Natural killer cell (primary cell): ENCODE results near the gene NSF. TPM values are rescaled to one million over a fixed set of nuclear protein-coding genes. Genes with fewer than 3 reads are reported as not detected.

ENCODE experiments used
- ATAC-seq, 3 donors: fragments of 150-1000 bp in 2 of 3; fragments of 200-7000 bp in 1 of 3; cut with Tn5 transposase; 1 replicate in 1 of 3; 2 replicates in 2 of 3; pipeline ENCODE4 v1.10.0; 2021; ENCODE audit warnings: mild to moderate bottlenecking in 2 of 3, moderate library complexity in 2 of 3
- DNase-seq, 2 donors: peaks; one replicate each; pipeline versions ENCODE4 v3.0.0 to v3.0.0-alpha.2; 2013 to 2021; ENCODE audit warnings: mixed read lengths in 1 of 2
- H3K27ac ChIP-seq: one replicate; pipeline ENCODE4 v1.5.1; 2013; ENCODE audit warnings: mild to moderate bottlenecking, low read length
- H3K27me3 ChIP-seq: one replicate; pipeline ENCODE4 v1.6.1; 2013; ENCODE audit warnings: low read length; ENCODE audit not compliant: control insufficient read depth, insufficient read depth
- H3K36me3 ChIP-seq: one replicate; pipeline ENCODE4 v1.6.1; 2013; ENCODE audit warnings: low read length; ENCODE audit not compliant: control insufficient read depth, insufficient read depth
- H3K4me1 ChIP-seq: one replicate; pipeline ENCODE4 v1.6.1; 2013; ENCODE audit warnings: low read length; ENCODE audit not compliant: control insufficient read depth, insufficient read depth
- H3K4me3 ChIP-seq: one replicate; pipeline ENCODE4 v1.5.1; 2013; ENCODE audit warnings: low read length
- H3K9me3 ChIP-seq: one replicate; pipeline ENCODE4 v1.6.1; 2013; ENCODE audit warnings: low read length; ENCODE audit not compliant: control insufficient read depth, insufficient read depth
- H3K27ac Mint-ChIP-seq, 2 donors: one replicate each; pipeline ENCODE4 v1.8.0; 2022; ENCODE audit warnings: mild to moderate bottlenecking in 2 of 2, mixed read lengths in 2 of 2, moderate library complexity in 1 of 2
- H3K27me3 Mint-ChIP-seq, 2 donors: one replicate each; pipeline ENCODE4 v1.8.0; 2022; ENCODE audit warnings: low read depth in 2 of 2, mixed read lengths in 2 of 2
- H3K36me3 Mint-ChIP-seq: one replicate; pipeline ENCODE4 v1.8.0; 2022; ENCODE audit warnings: mixed read lengths
- H3K4me1 Mint-ChIP-seq, 2 donors: one replicate each; pipeline ENCODE4 v1.8.0; 2022; ENCODE audit warnings: mixed read lengths in 2 of 2
- H3K4me3 Mint-ChIP-seq: one replicate; pipeline ENCODE4 v1.8.0; 2022; ENCODE audit warnings: mild to moderate bottlenecking, moderate library complexity, mixed read lengths
- H3K9me3 Mint-ChIP-seq, 2 donors: one replicate each; pipeline ENCODE4 v1.8.0; 2022; ENCODE audit warnings: mixed read lengths in 2 of 2
- CTCF ChIP-seq: fragments of 200-600 bp; IDR thresholded peaks from one replicate; pipeline ENCODE4 v1.8.0; 2022; ENCODE audit warnings: antibody characterized with exemption
- WGBS: methylation state at CpG from one replicate; pipeline ENCODE4 v1.1.7; 2013; ENCODE audit warnings: missing lambda C conversion rate; ENCODE audit not compliant: insufficient coverage; 5-methylcytosine and 5-hydroxymethylcytosine counted together
- intact Hi-C: fragments of 100-400 bp; cut with micrococcal nuclease; formaldehyde crosslinking; loops from one replicate; pipeline ENCODE4 v1.14.2; 2022
- total RNA-seq, 4 donors: library from RNA; stranded (reverse); fragments of 120-200 nt in 1 of 4; gene quantifications; one replicate each; pipeline versions ENCODE4 v1.2.3 to v1.2.4, GENCODE V29; 2013 to 2022

Gene NSF
- total RNA-seq, 3 donors from 2014 or later (not counting 1 experiment from before 2014, with no cell fraction given) = 32.2 to 45.1 (median 39.9) TPM

- ATAC-seq (no peak), DNase-seq (no peak)
- no peaks in the 10 kb centered on the region for H3K4me1 ChIP-seq
- no peak overlapping the region for H3K27ac ChIP-seq
- intact Hi-C loops = no loop called here
- H3K36me3 ChIP-seq = peaks cover 33% of the 10 kb centered on the region
- WGBS = 96% methylated on average over 5 of the region's 5 CpGs
- Mint-ChIP-seq H3K36me3 (peaks cover 11% of the 10 kb centered on the region), H3K9me3 (no peaks in the 10 kb centered on the region), H3K27ac (no peak overlapping the region), H3K27me3 (no peaks in the 10 kb centered on the region), H3K4me3 (no peak overlapping the region), H3K4me1 (peaks cover 9 to 15% of the 10 kb centered on the region in 2 donors)
- no peak overlapping the region for H3K4me3 ChIP-seq
- H3K9me3 ChIP-seq = no peaks in the 10 kb centered on the region
- no peak for TF ChIP-seq CTCF
- H3K27me3 ChIP-seq = no peaks in the 10 kb centered on the region
Measured at GRCh38 chr17:46758614-46759013, 168.1 kb downstream of the NSF start.

- intact Hi-C loops = no loop called here
- DNase-seq (no peak), ATAC-seq (no peak)
- Histone ChIP-seq H3K27me3 (no peaks in the 10 kb centered on the region), H3K36me3 (peaks cover 31% of the 10 kb centered on the region), H3K27ac (no peak overlapping the region), H3K4me3 (no peak overlapping the region), H3K9me3 (no peaks in the 10 kb centered on the region), H3K4me1 (no peaks in the 10 kb centered on the region)
- H3K27ac Mint-ChIP-seq = no peak overlapping the region
- H3K36me3 Mint-ChIP-seq = peaks cover 11% of the 10 kb centered on the region
- WGBS = 98% methylated on average over 9 of the region's 9 CpGs
- peaks cover 9 to 15% of the 10 kb centered on the region in 2 donors for H3K4me1 Mint-ChIP-seq
- no peaks in the 10 kb centered on the region for H3K9me3 Mint-ChIP-seq
- no peak for TF ChIP-seq CTCF
- no peak overlapping the region for H3K4me3 Mint-ChIP-seq
- H3K27me3 Mint-ChIP-seq = no peaks in the 10 kb centered on the region
Measured at GRCh38 chr17:46759141-46759540, 168.7 kb downstream of the NSF start.

GRCh38 chr17:46763416-46763815, 172.9 kb downstream of the NSF start:
- Mint-ChIP-seq H3K4me3 (no peak overlapping the region), H3K27me3 (no peaks in the 10 kb centered on the region), H3K4me1 (no peaks in the 10 kb centered on the region), H3K36me3 (no peaks in the 10 kb centered on the region), H3K9me3 (no peaks in the 10 kb centered on the region), H3K27ac (no peak overlapping the region)
- WGBS = 93% methylated on average over 2 of the region's 3 CpGs
- Histone ChIP-seq H3K27ac (no peak overlapping the region), H3K36me3 (no peaks in the 10 kb centered on the region), H3K27me3 (no peaks in the 10 kb centered on the region), H3K9me3 (no peaks in the 10 kb centered on the region), H3K4me1 (no peaks in the 10 kb centered on the region), H3K4me3 (no peak overlapping the region)
- ATAC-seq (no peak), DNase-seq (no peak)
- TF ChIP-seq CTCF = no peak
- intact Hi-C loops = no loop called here

- no peaks in the 10 kb centered on the region for H3K27me3 Mint-ChIP-seq
- no peak overlapping the region for H3K4me3 Mint-ChIP-seq
- no peak for ATAC-seq
- no peaks in the 10 kb centered on the region for H3K9me3 Mint-ChIP-seq
- intact Hi-C loops = no loop called here
- 92% methylated on average over 11 of the region's 12 CpGs for WGBS
- H3K27ac Mint-ChIP-seq = no peak overlapping the region
- no peaks in the 10 kb centered on the region for H3K4me1 Mint-ChIP-seq
- Histone ChIP-seq H3K36me3 (no peaks in the 10 kb centered on the region), H3K27ac (no peak overlapping the region), H3K27me3 (no peaks in the 10 kb centered on the region), H3K4me1 (no peaks in the 10 kb centered on the region), H3K9me3 (no peaks in the 10 kb centered on the region), H3K4me3 (no peak overlapping the region)
- TF ChIP-seq CTCF = no peak
- DNase-seq = no peak
- no peaks in the 10 kb centered on the region for H3K36me3 Mint-ChIP-seq
Measured at GRCh38 chr17:46764000-46764708, 173.7 kb downstream of the NSF start.
